K562 (cell line): ENCODE results near the gene TBRG1. TPM values are rescaled to one million over a fixed set of nuclear protein-coding genes. Genes with fewer than 3 reads are reported as not detected.

Experiments
- ARID2 ChIP-seq: fragments of 450-650 bp; IDR thresholded peaks from 2 replicates; pipeline ENCODE4 v1.6.1; 2017; ENCODE audit warnings: antibody characterized with exemption, mild to moderate bottlenecking
- BRF1 ChIP-seq: IDR thresholded peaks from 3 replicates; pipeline ENCODE4 v1.6.1; 2011; ENCODE audit warnings: borderline replicate concordance, mild to moderate bottlenecking; ENCODE audit not compliant: insufficient read length; ENCODE audit errors: extremely low read depth
- C11orf30 ChIP-seq: fragments of 450-650 bp; IDR thresholded peaks from 2 replicates; pipeline ENCODE4 v1.6.1; 2016; ENCODE audit warnings: low read depth, mild to moderate bottlenecking
- CBX2 ChIP-seq: fragments of 200-600 bp; sonication (generic); IDR thresholded peaks from one replicate; pipeline ENCODE4 v1.6.1; 2012; ENCODE audit warnings: mild to moderate bottlenecking, low read length, inconsistent platforms; ENCODE audit not compliant: insufficient read depth, poor library complexity, severe bottlenecking
- CTCFL ChIP-seq: IDR thresholded peaks from 2 replicates; pipeline ENCODE4 v1.6.1; 2011; ENCODE audit warnings: borderline replicate concordance, low read depth, mild to moderate bottlenecking, moderate library complexity, low read length; ENCODE audit not compliant: insufficient read depth, poor library complexity, severe bottlenecking
- DEAF1 ChIP-seq: fragments of 450-650 bp; formaldehyde crosslinking; IDR thresholded peaks from 2 replicates; pipeline ENCODE4 v1.4.0; 2020; ENCODE audit warnings: mild to moderate bottlenecking, moderate library complexity
- EP400 ChIP-seq: fragments of 450-650 bp; IDR thresholded peaks from 2 replicates; pipeline ENCODE4 v1.6.1; 2017; ENCODE audit warnings: antibody characterized with exemption, mild to moderate bottlenecking, moderate library complexity
- ERF ChIP-seq: fragments of 450-650 bp; formaldehyde crosslinking; IDR thresholded peaks from 2 replicates; pipeline ENCODE4 v1.4.0; 2020; ENCODE audit warnings: mild to moderate bottlenecking, mixed read lengths
- ID3 ChIP-seq, 2 experiments: fragments of 250-450 bp in 1 of 2; fragments of 450-650 bp in 1 of 2; sonication (Bioruptor Pico) in 1 of 2; IDR thresholded peaks; 2 replicates each; pipeline versions ENCODE4 v1.6.1 to v1.8.0; 2016 to 2021; ENCODE audit warnings: mild to moderate bottlenecking in 2 of 2, moderate library complexity in 2 of 2, missing compliant biosample characterization in 1 of 2, missing genetic modification characterization in 1 of 2
- KAT8 ChIP-seq: fragments of 450-650 bp; IDR thresholded peaks from 2 replicates; pipeline ENCODE4 v1.6.1; 2016; ENCODE audit warnings: low read depth, mild to moderate bottlenecking
- PHF8 ChIP-seq: fragments of 200-600 bp; sonication (generic); IDR thresholded peaks from 2 replicates; pipeline ENCODE4 v1.6.1; 2012; ENCODE audit warnings: mixed run types, mild to moderate bottlenecking, inconsistent platforms, low read length, moderate library complexity, borderline replicate concordance
- POLR2AphosphoS2 ChIP-seq: IDR thresholded peaks from 2 replicates; pipeline ENCODE4 v1.6.1; 2012; ENCODE audit warnings: low read length, improper control_type of control experiment
- POLR2B ChIP-seq: fragments of 450-650 bp; IDR thresholded peaks from 2 replicates; pipeline ENCODE4 v1.6.1; 2018; ENCODE audit warnings: low read depth; ENCODE audit not compliant: partially characterized antibody
- RBBP5 ChIP-seq: fragments of 200-600 bp; sonication (generic); IDR thresholded peaks from 2 replicates; pipeline ENCODE4 v1.6.1; 2012; ENCODE audit warnings: borderline replicate concordance, mild to moderate bottlenecking, low read length, control low read depth, inconsistent platforms; ENCODE audit not compliant: insufficient read depth, poor library complexity, severe bottlenecking
- SMARCB1 ChIP-seq: IDR thresholded peaks from 2 replicates; pipeline ENCODE4 v1.6.1; 2011; ENCODE audit warnings: improper control_type of control experiment, low read depth; ENCODE audit not compliant: insufficient read length
- TFAM ChIP-seq: fragments of 250-450 bp; sonication (Bioruptor Pico); conservative IDR thresholded peaks from 2 replicates; pipeline ENCODE4 v1.5.0; 2021; ENCODE audit warnings: mild to moderate bottlenecking, moderate library complexity
- TRIM28 ChIP-seq: fragments of 450-650 bp; IDR thresholded peaks from 2 replicates; pipeline ENCODE4 v1.6.1; 2017
- U2AF1 ChIP-seq: fragments of 200-400 bp; formaldehyde crosslinking; optimal IDR thresholded peaks from 2 replicates; pipeline ENCODE3; 2017; ENCODE audit warnings: mild to moderate bottlenecking, low read depth, low read length, moderate library complexity
- YBX1 ChIP-seq: fragments of 450-650 bp; IDR thresholded peaks from 2 replicates; pipeline ENCODE4 v1.7.1; 2016; ENCODE audit warnings: mild to moderate bottlenecking
- ZBTB17 ChIP-seq: fragments of 450-650 bp; formaldehyde crosslinking; IDR thresholded peaks from 2 replicates; pipeline ENCODE4 v1.4.0; 2020; ENCODE audit warnings: mild to moderate bottlenecking
- ZBTB43 ChIP-seq: sonication (generic); formaldehyde crosslinking; IDR thresholded peaks from 2 replicates; pipeline ENCODE4 v1.8.0; 2023; ENCODE audit warnings: mild to moderate bottlenecking, missing genetic modification reagents
- ZKSCAN8 ChIP-seq: fragments of 200-800 bp; sonication (Bioruptor generic); IDR thresholded peaks from 2 replicates; pipeline ENCODE4 v1.6.1; 2016; ENCODE audit warnings: missing genetic modification characterization, missing compliant biosample characterization
- ZNF282 ChIP-seq: sonication (generic); formaldehyde crosslinking; IDR thresholded peaks from 2 replicates; pipeline ENCODE4 v1.8.1; 2023; ENCODE audit warnings: missing genetic modification reagents
- ZNF551 ChIP-seq: fragments of 250-450 bp; sonication (Bioruptor Pico); IDR thresholded peaks from 2 replicates; pipeline ENCODE4 v1.5.0; 2021; ENCODE audit warnings: mild to moderate bottlenecking, moderate library complexity
- ZNF699 ChIP-seq: fragments of 250-450 bp; sonication (Bioruptor Pico); IDR thresholded peaks from 2 replicates; pipeline ENCODE4 v1.8.0; 2021; ENCODE audit warnings: mild to moderate bottlenecking, moderate library complexity; ENCODE audit not compliant: insufficient replicate concordance
- ZNF830 ChIP-seq: fragments of 250-450 bp; sonication (Bioruptor Pico); IDR thresholded peaks from 2 replicates; pipeline ENCODE4 v1.5.0; 2021; ENCODE audit warnings: mild to moderate bottlenecking
- polyA plus RNA-seq, 8 experiments: library from polyadenylated mRNA; depleted of rRNA in 4 of 8; stranded (reverse) in 5 of 8; unstranded in 3 of 8; fragments of >200 nt; fragmentation: Nextera tagmentation in 2 of 8; fragmentation: Illumina TruSeq in 1 of 8; extraction: Ambion mirVana in 2 of 8; extraction: Trizol in 1 of 8; gene quantifications; 2 replicates each; pipeline versions ENCODE4 v1.2.1 to v1.2.3, GENCODE V29; 2011 to 2014; ENCODE audit warnings: inconsistent platforms in 1 of 8, missing spikeins in 1 of 8
- total RNA-seq, 7 experiments: library from RNA; depleted of rRNA in 6 of 7; stranded (reverse); fragments of >200 nt in 6 of 7; fragmentation: Illumina TruSeq in 2 of 7; extraction: Trizol in 2 of 7; gene quantifications; 2 replicates each; pipeline versions ENCODE4 v1.2.1 to v1.2.3, GENCODE V29; 2011 to 2021; ENCODE audit warnings: low replicate concordance in 1 of 7

TBRG1 gene
- total and polyA plus RNA-seq, 9 of the 15 experiments (the other 6 are each of a cell fraction or from before 2014, with no cell fraction given), result 8.7 to 30.0 (median 20.2) TPM

GRCh38 chr11:124667601-124668000 is 44.9 kb downstream of the TBRG1 start (continued):
- TF ChIP-seq PHF8 (no peak), SMARCB1 (no peak), ZNF551 (CRISPR knock-in tag) (no peak), POLR2AphosphoS2 (no peak), BRF1 (no peak), C11orf30 (no peak), YBX1 (no peak), RBBP5 (no peak), TFAM (CRISPR knock-in tag) (no peak), EP400 (no peak), U2AF1 (no peak), ZBTB17 (no peak), CBX2 (no peak), ARID2 (no peak), DEAF1 (CRISPR knock-in tag) (no peak), TRIM28 (no peak), ZKSCAN8 (CRISPR knock-in tag) (peak; percentile 38; the same call in 1 of the 2 replicates), KAT8 (no peak), ERF (CRISPR knock-in tag) (no peak), ID3 (CRISPR knock-in tag; IDR thresholded peaks at IDR 0.05) (no peak), ID3 (tag; IDR thresholded peaks at IDR 0.05) (no peak), ZNF699 (CRISPR knock-in tag) (no peak), ZBTB43 (CRISPR knock-in tag) (no peak), ZNF282 (CRISPR knock-in tag) (no peak), ZNF830 (CRISPR knock-in tag) (no peak), CTCFL (no peak), POLR2B (no peak)
